ENCODE measurements around the gene PDC.

Gene PDC

GRCh38 chr1:186461014-186461413 is at the start of gene PDC:
TSS of gene PDC (minus strand) at chr1:186461114. CDS start at chr1:186449459, 11,655 bp downstream.
- TF ChIP-seq CTCF (IDR thresholded peaks at IDR 0.05), result no peak
- H3K4me3 ChIP-seq, result no peak within 1 kb of the TSS
- no peak for DNase-seq (ENCODE audit: low spot score)
- H3K27ac ChIP-seq, result no peak within 1 kb of the TSS

GRCh38 chr1:186503190-186503589 is 42.3 kb upstream of the PDC start:
- no peak overlapping the region for H3K4me3 ChIP-seq
- H3K27ac ChIP-seq, result no peak overlapping the region
- TF ChIP-seq CTCF (IDR thresholded peaks at IDR 0.05), result no peak
- DNase-seq (ENCODE audit: low spot score), result no peak

GRCh38 chr1:186502087-186502486 is 41.2 kb upstream of the PDC start:
- H3K4me3 ChIP-seq, result no peak overlapping the region
- H3K27ac ChIP-seq, result no peak overlapping the region
- no peak for DNase-seq (ENCODE audit: low spot score)
- TF ChIP-seq CTCF (IDR thresholded peaks at IDR 0.05), result no peak

- no peak overlapping the region for H3K4me3 ChIP-seq
- no peak for TF ChIP-seq CTCF (IDR thresholded peaks at IDR 0.05)
Measured at GRCh38 chr1:186500804-186501203, 39.9 kb upstream of the PDC start.

DNA sequence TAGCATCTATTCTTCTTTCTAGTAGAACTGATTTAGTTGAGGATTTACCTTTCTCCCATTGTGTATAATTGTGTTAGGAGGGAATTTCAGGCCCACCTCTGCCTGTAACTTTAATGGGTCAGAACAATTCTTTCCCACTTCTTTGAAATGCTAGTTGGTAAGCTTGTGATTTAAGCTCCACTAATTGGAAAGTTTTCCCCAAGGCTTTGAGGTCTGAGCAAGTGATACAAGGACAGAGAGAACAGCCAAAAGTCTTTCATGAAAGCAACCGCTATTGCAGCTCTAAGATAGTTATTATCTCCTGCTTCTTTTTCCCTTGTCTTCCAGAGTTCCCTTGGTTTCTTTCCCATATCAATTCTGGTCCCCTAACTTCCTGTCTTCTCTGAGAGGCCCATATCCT is 38.7 kb upstream of the PDC start:
- no peak for TF ChIP-seq CTCF (IDR thresholded peaks at IDR 0.05)
- H3K27ac ChIP-seq, result no peak overlapping the region
- DNase-seq (ENCODE audit: low spot score), result no peak

More at GRCh38 chr1:186500804-186501203, 39.9 kb upstream of the PDC start:
- no peak for DNase-seq (ENCODE audit: low spot score)
- H3K27ac ChIP-seq, result no peak overlapping the region

DNA sequence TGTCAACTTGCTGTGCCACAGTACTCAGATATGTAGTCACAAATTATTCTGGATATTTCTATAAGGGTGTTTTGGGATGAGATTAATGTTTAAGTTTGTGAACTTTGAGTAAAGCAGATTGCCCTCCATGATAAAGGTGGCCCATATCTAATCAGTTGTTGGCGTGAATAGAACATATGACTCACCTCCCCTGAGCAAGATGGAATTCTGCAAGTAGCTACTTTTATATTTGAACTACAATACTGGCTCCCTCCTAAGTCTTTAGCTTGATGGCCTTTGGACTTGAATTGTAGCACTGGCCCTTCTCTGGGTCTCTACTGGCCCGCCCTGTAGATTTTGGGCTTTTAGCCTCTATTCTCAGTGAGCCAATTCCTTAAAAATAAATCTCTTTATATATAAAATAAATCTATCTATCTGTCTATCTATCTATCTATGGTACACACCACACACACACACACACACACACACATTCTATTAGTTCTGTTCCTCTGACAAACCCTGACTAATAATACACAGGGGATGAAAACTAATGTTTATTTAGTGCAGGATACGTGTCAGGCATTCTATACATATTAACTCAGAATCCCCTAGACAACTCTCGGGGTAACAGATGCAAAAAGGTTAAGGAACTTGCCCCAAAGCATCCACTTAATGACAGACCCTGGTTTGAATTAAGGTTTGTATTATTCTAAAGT is 37.9 kb upstream of the PDC start:
- DNase-seq (ENCODE audit: low spot score), result no peak
- Histone ChIP-seq H3K4me3 (no peak overlapping the region), H3K27ac (no peak overlapping the region)
- TF ChIP-seq CTCF (IDR thresholded peaks at IDR 0.05), result no peak

More for the DNA sequence above, 38.7 kb upstream of the PDC start:
- no peak overlapping the region for H3K4me3 ChIP-seq

GRCh38 chr1:186498071-186498470 is 37.2 kb upstream of the PDC start:
- Histone ChIP-seq H3K27ac (no peak overlapping the region), H3K4me3 (no peak overlapping the region)
- no peak for DNase-seq (ENCODE audit: low spot score)
- TF ChIP-seq CTCF (IDR thresholded peaks at IDR 0.05), result no peak

Measured in coronary artery (tissue), 2 donors.